GM21825 (cell line): ENCODE data around the gene AMBN.
"Not testable (repeated sequence)": the region's sequence is repeated elsewhere in the genome, so short reads cannot be mapped to it uniquely, and the experiment has no call there.

Source experiments
- ATAC-seq: cut with Tn5 transposase; IDR thresholded peaks from one replicate; pipeline ENCODE4 v1.9.1; 2021; ENCODE audit warnings: mild to moderate bottlenecking, moderate library complexity; ENCODE audit not compliant: unreplicated experiment

AMBN gene

DNA sequence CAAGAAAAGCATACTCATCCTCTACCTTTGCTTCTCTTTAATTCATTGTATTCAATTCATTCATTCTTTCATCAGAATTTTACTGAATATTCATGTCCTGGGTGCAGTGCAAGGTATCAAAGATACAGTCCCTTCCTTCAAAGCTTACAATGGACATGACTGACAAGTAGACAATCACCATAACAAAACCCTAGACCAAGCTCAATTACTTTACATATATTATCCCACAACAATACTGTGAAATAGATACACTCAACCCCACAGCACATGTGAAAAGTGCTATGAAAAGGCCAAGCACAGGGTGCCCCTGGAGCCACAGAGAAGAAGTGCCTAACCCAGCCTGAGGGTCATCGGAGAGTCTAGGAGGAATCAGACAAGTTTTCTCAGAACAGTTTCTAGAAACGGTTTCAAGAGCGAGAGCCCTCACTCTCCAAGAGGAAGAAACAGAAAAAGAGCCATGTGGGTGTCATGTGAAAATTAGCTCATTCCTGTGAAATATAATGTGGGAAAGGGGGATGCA, 15.3 kb downstream of the AMBN start:
- ATAC-seq, result no peak

DNA sequence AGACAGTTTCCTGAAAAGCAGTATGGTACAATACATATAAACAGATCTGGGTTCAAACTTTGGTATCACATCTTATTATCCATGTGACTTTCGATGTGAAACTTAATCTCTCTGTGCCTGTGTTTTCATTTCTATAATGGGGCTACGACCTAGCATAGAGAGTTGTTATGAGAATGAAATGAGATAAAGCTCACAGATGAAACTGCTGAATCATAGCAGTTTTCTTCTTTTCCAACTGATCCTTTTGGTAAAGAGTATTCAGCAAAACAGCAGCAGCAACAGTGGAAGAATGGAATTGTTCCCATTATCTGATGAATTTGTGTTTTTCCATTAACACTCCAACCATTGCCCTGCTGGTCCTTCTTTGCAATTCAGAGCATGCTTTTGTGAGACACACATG, 16.3 kb downstream of the AMBN start:
- no peak for ATAC-seq

DNA sequence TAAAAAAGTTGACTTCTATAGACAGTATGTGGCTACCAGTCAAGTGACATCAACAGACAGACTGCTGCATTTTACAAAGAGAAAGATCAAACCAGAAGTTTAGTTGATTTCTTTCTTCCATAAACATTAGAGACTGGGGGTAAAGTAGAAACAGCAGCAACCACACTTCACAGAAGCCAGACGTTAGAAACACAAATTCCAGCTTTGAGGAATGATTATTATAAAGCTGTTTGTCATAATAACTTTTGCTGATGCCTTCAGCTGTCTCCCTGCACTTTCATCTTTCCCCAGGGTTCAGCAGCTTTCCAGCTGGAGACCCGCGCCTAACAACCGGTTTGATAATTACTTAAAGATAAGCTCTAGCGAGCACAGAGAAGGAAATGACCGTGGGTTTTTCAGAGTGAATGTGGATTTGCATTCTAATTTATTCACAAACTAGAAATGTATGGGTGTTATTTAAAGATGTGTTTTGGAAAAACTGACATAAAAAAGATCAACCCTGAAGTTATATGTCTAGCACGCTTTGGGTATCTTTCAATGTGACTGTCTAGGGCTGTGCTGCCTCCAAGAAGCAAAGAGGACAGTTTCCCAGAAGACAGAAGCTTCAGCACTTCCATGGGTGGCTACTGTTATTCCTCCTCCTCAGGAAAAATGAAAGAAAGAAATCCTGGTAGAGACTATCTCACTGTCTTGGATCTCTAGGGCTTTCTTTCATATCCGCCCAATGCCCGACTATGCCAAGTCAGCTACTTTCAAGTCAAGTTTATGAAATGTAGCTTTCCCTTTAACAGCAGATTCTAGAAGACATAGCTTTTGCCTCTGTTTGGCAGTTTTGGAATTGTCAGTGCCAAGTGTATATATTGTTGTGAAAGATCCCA, 21.5 kb downstream of the AMBN start:
- peak; percentile 57 for ATAC-seq

DNA sequence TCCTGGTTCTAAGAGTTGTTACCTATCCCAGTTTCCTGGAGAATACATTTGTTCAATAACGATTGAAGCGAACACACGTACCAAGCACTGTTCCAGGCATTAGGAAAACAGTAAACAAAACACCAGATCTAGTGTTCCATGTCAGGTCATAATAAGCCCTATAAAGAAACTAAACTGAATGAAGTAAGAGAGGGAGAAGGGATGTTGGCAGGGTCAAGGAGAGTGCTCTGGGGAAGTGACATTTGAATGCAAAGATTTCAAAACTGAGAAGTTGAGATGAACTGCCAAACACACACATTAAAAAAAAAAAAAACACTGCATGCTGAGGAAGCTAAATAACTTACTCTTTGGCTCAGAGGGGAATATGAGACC, 22.1 kb downstream of the AMBN start:
- ATAC-seq, result no peak

DNA sequence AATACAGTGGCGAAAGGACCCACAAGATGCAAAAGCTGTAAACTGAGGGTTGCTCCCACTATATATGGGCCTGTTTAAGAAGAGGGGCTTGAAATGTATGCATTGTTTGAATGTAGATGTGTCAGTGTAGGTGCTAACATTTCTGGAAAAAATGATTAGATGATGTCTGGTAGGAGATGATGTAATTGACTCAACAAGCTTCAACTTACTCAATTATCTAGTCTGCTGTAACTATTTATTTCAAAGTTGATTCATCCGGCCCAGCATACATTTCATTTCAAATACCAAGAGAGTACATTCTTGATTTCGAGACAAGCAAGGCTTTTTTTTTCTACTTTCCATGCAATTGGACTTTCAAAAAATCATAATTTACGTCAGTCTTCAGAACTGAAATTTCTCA, 27.2 kb downstream of the AMBN start:
- no peak for ATAC-seq

DNA sequence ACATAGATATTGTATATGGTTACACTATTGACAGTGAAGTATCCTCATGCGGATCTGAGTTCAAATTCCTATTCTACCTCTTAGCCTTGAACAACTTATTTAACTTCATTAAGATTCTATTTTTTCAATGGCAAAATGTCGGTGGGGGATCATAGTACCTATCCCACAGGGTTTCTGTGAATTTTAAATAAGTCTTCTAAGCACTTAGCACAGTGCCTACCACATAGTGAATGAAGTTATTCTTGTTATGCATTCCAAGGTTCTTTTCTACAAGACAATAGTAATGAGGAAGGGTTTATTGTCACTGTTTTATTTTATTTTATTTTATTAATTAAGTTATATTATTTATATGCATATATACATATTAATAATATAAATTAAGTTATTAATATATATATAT, 27.7 kb downstream of the AMBN start:
- ATAC-seq, result no peak

DNA sequence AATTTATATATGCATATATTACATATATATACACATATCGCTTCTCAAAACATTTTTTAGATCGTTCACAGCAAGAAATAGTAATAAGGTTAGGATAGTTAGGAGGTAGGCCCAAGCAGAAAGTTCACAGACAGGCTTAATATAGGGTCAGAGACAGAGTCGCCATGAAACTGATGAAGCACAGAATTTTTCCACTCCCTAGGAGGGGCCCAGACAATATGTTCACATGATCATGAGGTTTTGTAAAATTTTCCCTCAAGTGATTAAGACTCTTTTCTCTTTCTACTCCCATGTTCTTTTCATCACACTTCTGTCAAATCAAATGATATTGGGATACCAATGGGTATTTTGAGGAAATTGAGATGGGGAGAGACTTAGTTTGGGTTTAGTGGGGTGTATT, 31.3 kb downstream of the AMBN start:
- ATAC-seq, result no peak

DNA sequence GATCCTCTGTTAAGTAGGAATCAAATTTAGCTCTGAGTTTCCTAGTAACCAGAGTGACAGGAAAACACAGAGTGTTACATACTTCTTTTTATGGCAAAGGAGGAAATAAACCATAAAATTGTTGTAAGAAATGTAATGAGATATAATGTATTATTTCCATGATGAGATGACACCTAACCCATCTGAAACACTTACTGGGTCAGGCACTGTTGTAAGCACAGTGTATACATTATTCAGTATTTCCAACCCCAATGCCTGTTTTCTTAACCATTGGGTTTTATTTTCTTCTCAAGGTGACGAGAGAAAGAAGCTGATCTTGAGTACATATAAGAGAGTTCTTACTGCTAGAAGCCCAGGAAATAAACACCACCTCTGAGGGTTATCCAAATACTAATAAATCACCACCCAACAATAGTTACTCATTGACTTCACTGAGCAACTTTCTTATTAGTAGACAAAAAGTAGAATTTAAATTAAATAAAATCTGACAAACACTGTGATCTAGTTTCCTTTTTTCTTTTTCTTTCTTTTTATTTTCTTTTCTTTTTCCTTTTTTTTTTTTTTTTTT, 32.3 kb downstream of the AMBN start:
- no peak for ATAC-seq

DNA sequence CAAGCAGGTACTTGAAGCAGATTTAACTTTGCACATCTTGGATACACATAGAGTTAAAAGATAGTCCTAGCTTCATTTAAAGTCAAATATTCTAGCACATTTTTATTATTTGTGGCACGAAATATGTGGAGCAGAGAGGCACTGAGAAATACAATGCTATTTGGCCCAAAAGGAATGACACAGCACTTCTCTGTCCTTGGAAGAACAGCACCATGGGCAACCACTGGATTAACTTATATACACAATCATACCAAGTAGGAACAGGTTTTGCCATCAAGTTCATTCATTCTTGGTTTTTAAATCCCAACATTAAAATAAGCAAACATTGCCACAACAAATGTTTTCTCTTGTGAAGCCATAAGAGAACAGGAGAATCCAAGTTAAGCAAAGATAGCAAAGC, 35.6 kb downstream of the AMBN start:
- no peak for ATAC-seq

DNA sequence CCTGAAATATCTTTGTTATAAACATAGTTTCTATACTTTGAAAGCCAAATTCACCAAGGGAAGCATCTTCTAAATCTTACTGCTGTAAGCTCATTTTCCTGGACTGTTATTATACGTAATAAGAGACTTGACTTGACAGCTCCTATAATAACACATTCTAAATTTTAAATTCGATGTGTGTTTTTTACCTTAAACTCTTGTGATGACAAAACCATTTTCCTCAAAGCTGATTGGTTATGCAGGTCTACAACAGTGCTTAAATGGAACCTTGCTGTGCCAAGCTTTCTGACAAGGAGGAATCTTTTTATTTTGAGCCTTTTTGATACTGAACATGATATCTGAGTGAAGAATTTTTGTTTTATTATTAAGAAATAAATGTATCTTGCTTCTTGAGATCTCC, 36.4 kb downstream of the AMBN start, which contains the start of gene ENAM:
TSS of gene ENAM (plus strand) at position 301 of the 400 bp plus-strand sequence. CDS start 757 bp downstream, outside the sequence.
- ATAC-seq, result no peak

DNA sequence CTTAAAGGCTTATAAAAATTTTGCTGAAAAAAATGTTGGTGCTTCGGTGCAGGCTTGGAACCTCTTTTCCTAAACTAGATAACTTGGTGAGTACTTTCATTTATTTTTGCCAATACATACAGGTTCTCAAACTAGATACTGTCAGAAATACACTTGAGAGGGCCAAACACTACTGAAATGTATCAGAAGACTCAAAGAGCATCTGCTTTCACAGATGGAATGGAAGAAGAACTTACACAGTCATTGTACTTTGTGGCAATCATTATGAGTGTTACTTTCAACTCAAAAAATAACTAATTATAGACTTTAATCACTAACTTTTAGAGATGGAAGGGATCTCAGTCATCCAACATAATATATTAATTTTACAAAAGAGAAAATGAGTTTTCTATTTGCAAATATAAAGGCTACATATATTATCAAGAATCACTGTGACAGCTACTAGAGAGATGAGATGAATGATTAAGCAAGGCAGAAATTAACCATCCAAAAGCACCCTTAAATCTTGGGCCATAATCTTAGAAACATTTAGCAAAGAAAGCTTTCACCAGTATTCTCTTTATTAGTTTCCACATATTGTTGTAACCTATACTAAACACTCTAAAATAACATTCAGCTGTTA, 37.5 kb downstream of the AMBN start:
- no peak for ATAC-seq

DNA sequence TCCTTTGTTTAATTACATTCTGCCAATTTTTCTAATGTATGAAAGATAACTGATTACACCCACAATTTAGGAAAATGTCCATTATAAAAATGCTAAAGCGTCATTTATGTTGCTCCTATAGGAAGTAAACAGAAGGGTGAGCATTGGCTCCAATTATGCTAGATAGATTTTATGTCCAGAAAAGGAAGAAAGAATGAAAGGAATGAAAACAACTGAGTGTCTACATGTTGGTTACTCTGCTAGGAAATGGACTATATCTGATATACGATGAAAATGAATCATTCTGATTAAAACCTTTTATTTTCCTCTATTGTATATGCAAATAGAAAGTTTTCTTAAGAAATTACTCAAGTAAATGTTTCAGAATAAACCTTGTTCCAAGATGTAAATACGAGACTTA, 38.1 kb downstream of the AMBN start:
- no peak for ATAC-seq

DNA sequence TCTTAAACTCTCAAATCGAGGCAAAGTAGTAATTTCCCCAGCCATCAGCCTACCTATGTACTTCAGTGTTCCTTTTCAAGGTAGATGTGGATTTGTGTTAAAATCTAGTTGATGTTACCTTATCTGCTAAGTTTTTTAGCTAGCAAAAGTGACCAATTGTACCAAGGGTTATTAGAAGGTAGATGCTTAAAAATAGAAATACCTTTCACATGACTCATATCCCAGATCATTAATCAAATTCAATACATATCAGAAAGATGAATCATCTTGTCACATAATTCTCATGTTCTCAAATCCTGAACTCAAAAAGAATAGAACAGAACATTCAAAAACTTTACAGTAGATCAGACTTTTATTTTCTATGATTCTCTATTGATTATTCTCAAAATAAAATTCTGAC, 40.0 kb downstream of the AMBN start:
- no peak for ATAC-seq

DNA sequence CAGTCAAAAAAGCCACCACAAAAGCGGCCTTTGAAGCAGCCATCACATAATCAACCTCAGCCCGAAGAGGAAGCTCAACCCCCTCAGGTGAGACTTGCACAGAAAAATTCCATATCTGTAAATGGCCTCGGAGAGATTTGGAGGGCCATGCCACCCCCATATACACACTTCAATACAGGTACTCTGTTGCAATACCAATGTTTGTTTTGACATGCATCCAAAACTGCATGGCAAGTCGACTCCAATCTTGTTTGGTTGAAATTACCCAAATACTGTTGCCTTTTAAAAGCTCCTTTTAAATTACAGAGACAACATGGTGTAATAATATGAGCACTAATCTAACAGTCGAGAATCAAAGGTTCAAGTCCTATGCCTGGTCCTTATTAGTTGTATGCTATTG, 42.4 kb downstream of the AMBN start:
- ATAC-seq, result no peak

DNA sequence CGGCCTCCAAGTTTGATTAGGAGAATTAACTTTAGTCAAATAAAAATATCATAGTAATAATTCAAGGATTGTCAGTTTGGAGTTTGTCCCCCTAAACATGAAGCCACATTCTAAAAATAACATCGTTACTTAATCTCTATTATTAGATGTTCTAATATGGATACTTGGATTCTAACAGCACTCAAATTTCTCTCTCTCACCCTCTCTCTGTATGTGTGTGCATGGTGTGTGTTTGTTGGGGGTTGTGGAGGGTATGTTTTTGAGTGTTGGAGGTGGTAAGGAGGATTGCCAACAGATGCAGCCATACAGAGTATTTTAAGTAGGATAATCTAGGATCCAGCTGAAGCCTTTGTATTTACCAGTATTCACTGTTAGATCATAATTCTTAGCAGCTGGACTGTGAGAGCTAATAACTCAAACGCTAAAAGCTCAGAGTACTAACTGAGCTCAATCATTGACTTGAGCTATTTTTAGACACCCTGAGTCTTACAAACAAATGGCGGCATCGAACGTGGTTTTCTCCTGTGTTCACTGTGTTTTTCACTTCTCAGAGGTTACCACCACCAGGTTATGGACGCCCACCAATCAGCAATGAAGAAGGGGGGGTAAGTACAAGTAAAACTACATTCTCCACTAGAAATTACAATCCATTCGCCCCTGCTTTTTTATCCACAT, 45.3 kb downstream of the AMBN start:
- no peak for ATAC-seq

DNA sequence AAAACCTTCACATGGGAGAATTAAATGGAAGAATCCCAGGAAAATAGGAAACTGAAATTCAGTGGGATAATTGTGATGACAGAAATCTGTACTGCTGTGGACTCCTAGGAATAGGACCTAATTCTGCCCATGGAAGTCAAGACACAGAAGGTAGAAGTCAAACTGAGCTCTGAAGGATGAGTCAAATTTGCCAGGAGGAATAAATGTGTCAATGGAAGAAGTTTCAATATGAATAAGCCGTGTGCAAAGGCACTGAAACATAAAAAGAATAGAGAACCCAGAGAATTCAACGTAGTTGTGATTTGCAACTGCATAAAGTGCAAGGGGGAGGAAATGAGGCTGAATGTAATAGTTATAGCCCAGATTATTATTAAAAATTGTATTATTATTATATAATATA, 48.1 kb downstream of the AMBN start:
- ATAC-seq, result no peak

DNA sequence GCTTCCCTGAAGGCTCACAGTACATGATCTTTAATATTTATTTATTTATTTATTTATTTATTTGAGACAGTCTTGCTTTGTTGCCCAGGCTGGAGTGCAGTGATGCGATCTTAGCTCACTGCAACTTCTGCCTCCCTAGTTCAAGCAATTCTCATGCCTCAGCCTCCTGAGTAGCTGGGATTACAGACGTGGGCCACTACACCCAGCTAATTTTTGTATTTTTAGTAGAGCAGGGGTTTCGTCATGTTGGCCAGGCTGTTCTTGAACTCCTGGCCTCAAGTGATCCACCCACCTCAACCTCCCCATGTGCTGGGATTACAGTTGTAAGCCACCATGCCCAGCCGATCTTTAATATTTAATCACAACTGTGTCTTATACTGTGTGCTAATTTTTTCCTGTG, 58.7 kb downstream of the AMBN start:
- not testable (repeated sequence) for ATAC-seq

DNA sequence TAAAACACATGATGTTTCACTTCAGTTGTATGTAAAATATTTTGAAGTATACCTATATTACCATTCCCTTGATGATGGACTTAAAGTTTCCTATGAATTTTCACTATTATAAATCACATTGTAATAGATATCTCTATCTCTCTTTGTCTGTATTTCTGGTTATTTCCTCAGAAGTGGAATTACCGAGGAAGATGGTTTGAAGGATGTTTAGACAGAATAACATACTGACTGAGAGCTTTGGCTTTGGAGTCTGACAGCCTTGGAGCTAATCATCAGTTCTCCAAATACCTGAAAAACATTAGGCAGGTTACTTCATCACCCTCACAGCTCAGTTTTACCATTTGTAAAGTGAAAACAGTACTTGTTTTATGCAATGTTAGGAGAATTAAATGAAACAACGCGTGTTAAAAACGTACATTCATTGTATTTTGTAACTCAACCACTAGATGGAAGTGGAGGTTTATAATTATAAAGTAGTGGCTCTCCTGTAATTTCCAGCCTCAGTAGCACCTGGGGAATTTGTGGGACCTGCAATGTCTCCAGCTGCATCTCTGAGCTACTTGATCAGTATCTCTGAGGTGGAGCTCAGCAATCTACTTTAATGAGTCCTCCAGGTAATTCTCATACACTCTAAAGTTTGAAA, 59.9 kb downstream of the AMBN start:
- peak; percentile 45 for ATAC-seq

DNA sequence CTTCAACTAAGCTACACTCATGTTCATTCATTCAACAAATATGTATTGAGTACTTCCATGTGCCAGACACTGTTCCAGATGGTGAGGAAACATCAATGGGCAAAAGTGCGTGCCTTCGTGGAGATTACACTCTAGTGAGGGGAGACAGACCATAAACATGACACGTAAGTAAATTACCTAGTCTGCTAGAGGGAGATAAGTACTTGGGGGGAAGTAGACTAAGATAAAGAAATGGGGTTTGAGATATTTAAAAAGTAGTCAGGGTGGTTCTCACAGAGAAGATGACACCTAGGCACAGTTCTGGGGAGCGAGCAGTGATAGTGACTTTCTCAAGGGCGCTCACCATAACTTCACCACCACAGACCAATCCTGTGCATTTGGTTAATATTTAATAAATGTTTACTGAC, 62.6 kb downstream of the AMBN start:
- ATAC-seq, result no peak
